ENCODE measurements around the gene ASTN2.

- TF ChIP-seq CTCF (IDR thresholded peaks at IDR 0.05 in 8 of 11, conservative IDR thresholded peaks at IDR 0.05 in 3 of 11) (no peak), POLR2A (IDR thresholded peaks at IDR 0.05) (no peak), POLR2AphosphoS5 (IDR thresholded peaks at IDR 0.05) (no peak)
These were observed 339.9 kb downstream of the ASTN2 start for GRCh38 chr9:117074784-117075520.

All from spleen (tissue), 7 donors.